ENCODE results near the gene PROC. TPM values are rescaled to one million over a fixed set of nuclear protein-coding genes. Genes with fewer than 3 reads are reported as not detected.
"Not testable (repeated sequence)": the region's sequence is repeated elsewhere in the genome, so short reads cannot be mapped to it uniquely, and the experiment has no call there.

The PROC gene
- total and polyA plus RNA-seq, 5 experiments from 2014 or later = not detected

- not testable (repeated sequence) for H3K36me3 Mint-ChIP-seq, H3K27ac Mint-ChIP-seq, H3K4me3 Mint-ChIP-seq, H3K27me3 Mint-ChIP-seq, H3K9me3 Mint-ChIP-seq, ATAC-seq, DNase-seq
- H3K4me1 Mint-ChIP-seq = peaks cover 0 to 46% (median 4%) of the 10 kb centered on the region in 4 donors
- POLR2A ChIA-PET = interaction anchor here (1.6 kb wide), 1 partner anchor 21 kb away, joined by 4 read pairs; no protein-coding TSS in a partner anchor
Observed at GRCh38 chr2:127409716-127410115, 8.5 kb upstream of the PROC start.

GRCh38 chr2:127410871-127411652 lies 7.2 kb upstream of the PROC start:
- H3K27me3 Mint-ChIP-seq = peaks cover 0 to 1% (median 0%) of the 10 kb centered on the region in 5 donors

DNA sequence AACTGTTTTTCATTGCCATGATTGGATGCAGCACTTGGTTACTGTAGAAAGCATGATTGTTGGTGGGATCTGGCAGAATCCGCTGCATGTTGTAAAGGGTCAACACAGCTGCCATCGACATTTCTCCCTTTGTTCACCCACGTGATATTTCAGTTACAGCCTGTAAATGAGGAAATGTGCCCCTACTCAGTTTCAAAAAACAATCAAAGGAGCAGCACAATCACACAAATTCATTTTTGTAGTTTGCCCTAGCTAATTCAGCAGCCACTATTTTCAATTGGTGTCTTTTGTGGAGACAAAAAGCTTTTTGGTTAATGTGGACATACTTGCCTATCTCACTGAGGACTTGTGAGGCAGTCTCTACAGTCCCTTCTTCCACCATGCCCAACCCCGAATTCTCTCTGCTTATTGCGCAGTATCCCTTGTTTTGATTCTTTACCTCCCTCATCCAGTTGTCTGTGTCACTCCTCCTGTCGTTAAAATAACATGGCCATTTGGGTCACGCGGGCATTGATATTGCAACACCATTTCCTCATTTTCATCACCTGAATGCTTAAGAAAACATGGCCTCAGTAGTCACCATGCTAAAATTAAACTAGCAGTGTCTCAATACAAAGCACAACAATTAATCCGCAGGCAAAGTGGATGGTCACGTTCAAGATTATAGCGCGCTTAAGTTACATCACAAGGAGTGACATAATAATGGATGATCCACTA lies 6.4 kb upstream of the PROC start:
- peaks cover 6 to 53% (median 16%) of the 10 kb centered on the region in 4 donors for H3K4me1 Mint-ChIP-seq
- H3K4me3 Mint-ChIP-seq = peak overlapping the region in 1 of 10 donors; percentile 2
- DNase-seq (no peak), ATAC-seq (no peak)
- peaks cover 0 to 6% (median 0%) of the 10 kb centered on the region in 3 donors for H3K36me3 Mint-ChIP-seq
- H3K9me3 Mint-ChIP-seq = peaks cover 0 to 6% (median 0%) of the 10 kb centered on the region in 9 donors
- POLR2A ChIA-PET = no interaction called here
- peaks cover 0 to 1% (median 0%) of the 10 kb centered on the region in 5 donors for H3K27me3 Mint-ChIP-seq
- peak overlapping the region in 1 of 10 donors; percentile 45 for H3K27ac Mint-ChIP-seq

More at GRCh38 chr2:127410871-127411652, 7.2 kb upstream of the PROC start:
- DNase-seq (no peak), ATAC-seq (no peak)
- POLR2A ChIA-PET = no interaction called here
- peaks cover 0 to 6% (median 0%) of the 10 kb centered on the region in 3 donors for H3K36me3 Mint-ChIP-seq
- peaks cover 0 to 48% (median 9%) of the 10 kb centered on the region in 4 donors for H3K4me1 Mint-ChIP-seq
- peaks cover 0 to 6% (median 0%) of the 10 kb centered on the region in 9 donors for H3K9me3 Mint-ChIP-seq
- peak overlapping the region in 3 of 10 donors; percentile 56 to 77 (median 77) for H3K27ac Mint-ChIP-seq
- H3K4me3 Mint-ChIP-seq = peak overlapping the region in 2 of 10 donors; percentile 59 to 63

DNA sequence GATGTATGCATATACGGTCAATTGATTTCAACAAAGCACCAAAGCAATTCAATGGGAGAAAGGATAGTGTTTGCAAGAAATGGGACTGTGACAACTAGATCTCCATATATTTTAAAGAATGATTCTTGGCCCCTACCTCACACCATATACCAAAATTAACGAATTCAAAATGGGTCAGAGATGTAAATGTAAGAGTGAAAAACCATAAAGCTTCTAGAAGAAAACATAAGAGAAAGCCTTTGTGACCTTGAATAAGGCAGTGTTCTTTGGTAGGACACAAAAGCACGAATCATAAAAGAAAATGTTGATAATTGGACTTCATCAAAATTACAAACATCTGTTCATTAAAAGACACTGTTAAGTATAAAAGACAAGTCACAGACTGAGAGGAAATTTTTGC lies 5.0 kb upstream of the PROC start:
- H3K4me3 Mint-ChIP-seq = no peak overlapping the region
- DNase-seq (no peak), ATAC-seq (no peak)
- POLR2A ChIA-PET = no interaction called here
- H3K27me3 Mint-ChIP-seq = peaks cover 0 to 2% (median 0%) of the 10 kb centered on the region in 5 donors
- peaks cover 11 to 59% (median 19%) of the 10 kb centered on the region in 4 donors for H3K4me1 Mint-ChIP-seq
- H3K9me3 Mint-ChIP-seq = peaks cover 0 to 6% (median 0%) of the 10 kb centered on the region in 9 donors
- peak overlapping the region in 1 of 10 donors; percentile 8 for H3K27ac Mint-ChIP-seq
- peaks cover 0 to 6% (median 0%) of the 10 kb centered on the region in 3 donors for H3K36me3 Mint-ChIP-seq

DNA sequence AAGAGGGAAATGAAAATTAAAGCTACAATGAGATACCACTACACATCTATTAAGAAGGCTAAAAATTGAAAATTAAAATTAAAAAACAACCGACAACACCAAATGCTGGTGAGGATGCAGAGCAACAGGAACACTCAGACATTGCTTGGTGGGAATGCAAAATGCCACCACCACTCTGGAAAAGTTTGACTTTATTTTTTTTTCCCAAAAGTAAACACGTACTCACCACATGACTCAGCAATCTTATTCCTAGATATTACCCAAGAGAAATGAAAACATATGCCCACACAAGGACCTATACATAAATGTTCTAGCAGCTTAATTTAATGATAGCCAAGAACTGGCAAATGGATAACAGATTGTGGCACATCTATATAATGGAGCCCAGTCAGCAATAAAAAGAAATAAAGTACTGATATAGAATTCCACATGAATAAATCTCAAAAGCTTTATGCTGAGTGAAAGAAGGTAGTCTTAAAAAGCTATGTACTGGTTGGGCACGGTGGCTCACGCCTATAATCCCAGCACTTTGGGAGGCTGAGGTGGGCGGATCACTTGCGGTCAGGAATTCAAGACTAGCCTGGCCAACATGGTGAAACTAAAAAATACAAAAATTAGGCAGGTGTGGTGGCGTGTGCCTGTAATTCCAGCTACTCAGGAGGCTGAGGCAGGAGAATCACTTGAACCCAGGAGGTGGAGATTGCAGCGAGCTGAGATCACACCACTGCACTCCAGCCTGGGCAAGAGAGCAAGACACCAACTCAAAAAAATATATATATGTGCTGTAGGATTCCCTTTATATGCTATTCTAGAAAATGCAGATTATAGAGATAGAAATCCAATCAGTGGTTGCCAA lies 4.2 kb upstream of the PROC start:
- POLR2A ChIA-PET = interaction anchor here (1.1 kb wide), 1 partner anchor 27 kb away, joined by 4 read pairs; no protein-coding TSS in a partner anchor
- Mint-ChIP-seq H3K27ac (peak overlapping the region in 2 of 10 donors; percentile 8 to 38), H3K27me3 (peaks cover 0 to 3% (median 0%) of the 10 kb centered on the region in 5 donors), H3K4me3 (peak overlapping the region in 5 of 10 donors; percentile 14 to 58 (median 29)), H3K36me3 (peaks cover 0 to 6% (median 0%) of the 10 kb centered on the region in 3 donors), H3K9me3 (peaks cover 0 to 6% (median 0%) of the 10 kb centered on the region in 9 donors), H3K4me1 (peaks cover 11 to 57% (median 19%) of the 10 kb centered on the region in 4 donors)
- ATAC-seq (no peak), DNase-seq (no peak)

DNA sequence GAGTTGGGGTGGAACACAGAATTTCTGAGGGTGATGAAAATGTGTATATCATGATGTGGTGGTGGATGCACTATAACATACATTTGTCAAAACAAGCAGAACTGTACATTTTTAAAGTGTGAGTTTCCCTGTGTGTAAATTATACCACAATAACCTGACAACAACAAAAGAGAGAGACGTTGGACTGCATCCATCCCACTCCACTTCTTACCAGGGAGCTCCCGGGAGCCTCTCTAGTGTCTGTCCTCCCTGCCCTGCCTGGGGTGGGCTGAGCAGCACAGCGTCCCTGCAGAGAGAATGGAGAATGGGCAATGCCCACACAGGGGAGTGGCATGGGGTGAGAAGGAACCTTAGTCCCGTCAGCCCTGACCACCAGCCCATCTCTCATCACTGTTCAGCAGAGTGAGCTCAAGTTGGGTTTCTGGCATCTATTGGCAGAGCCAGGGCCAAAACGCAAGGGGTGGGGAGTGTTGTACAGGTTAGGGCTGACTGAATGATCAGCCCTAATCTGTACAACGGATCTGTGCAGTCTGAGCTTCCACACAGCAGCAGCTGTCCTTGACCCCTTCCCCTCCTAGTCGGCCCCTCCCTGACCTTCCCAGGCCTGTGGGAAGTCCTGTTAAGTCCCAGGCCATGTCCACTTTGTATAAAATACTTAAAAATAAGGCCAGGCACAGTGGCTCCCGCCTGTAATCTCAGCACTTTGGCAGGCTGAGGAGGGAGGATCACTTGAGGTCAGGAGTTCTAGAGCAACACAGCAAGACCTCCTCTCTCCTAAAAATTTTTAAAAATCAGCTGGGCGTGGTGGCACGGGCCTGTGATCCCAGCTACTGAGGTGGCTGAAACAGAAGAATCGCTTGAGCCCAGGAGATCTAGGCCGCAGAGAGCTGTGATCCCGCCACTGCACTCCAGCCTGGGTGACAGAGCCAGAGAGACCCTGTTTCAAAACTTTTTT lies 3.3 kb upstream of the PROC start:
- DNase-seq = no peak
- peaks cover 0 to 3% (median under 1%) of the 10 kb centered on the region in 5 donors for H3K27me3 Mint-ChIP-seq
- peaks cover 0 to 6% (median 0%) of the 10 kb centered on the region in 3 donors for H3K36me3 Mint-ChIP-seq
- ATAC-seq = no peak
- POLR2A ChIA-PET = interaction anchor here (1.1 to 2.1 kb wide), 3 partner anchors 25 to 28 kb away, joined by 4 to 13 read pairs (median 8); no protein-coding TSS in a partner anchor
- H3K4me1 Mint-ChIP-seq = peaks cover 11 to 57% (median 19%) of the 10 kb centered on the region in 4 donors
- H3K9me3 Mint-ChIP-seq = peaks cover 0 to 6% (median 0%) of the 10 kb centered on the region in 9 donors
- peak overlapping the region in 8 of 10 donors; percentile 14 to 58 (median 40) for H3K4me3 Mint-ChIP-seq
- peak overlapping the region in 3 of 10 donors; percentile 25 to 62 (median 28) for H3K27ac Mint-ChIP-seq

DNA sequence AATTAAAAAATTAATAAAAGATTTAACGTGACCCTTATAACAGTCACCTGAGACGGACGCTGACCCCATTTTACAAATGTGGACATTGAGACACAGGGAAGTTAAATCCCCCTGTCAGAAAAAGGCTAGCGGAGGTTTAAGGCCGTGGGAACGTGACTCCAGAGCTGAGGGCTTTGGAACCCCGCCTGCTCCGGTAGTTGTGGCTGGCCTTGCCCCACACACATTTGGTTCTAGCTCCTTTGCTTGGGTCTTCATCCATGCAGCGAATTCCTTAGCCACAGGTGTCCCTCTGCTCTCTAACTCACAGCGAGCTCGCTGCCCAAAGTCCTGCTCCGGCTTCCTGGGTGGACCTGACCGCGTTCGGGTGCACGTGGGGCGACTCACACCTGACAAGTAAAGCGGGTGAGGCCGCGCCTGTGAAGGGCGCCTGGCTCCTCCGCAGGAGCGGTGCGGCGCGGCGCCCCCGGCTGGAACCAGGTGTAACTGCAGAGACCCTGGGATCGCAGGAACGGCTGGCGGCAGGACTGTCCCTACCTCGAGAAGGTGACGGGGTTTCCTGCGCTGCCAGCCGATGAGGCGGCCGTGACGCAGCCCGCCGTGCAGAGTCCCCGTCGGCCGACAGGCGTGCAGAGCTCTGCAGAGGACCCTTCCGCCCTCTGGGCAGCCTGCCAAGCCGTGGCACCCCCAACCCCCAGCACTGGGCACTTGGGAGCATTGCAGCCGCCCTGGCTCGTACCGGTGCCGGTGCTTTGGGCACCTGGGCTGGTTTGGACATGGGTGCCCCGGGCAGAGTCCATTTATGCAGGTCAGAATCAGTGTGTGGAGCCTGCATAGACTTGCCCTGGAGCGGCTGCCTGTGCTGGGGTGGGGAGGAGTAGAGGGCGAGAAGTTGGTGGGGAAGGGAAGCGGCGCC lies 2.4 kb upstream of the PROC start:
- POLR2A ChIA-PET = interaction anchor here (0.7 to 2.1 kb wide), 5 partner anchors 9 to 51 kb away, joined by 3 to 13 read pairs (median 4); no protein-coding TSS in a partner anchor
- H3K27me3 Mint-ChIP-seq = peaks cover 0 to 10% (median 5%) of the 10 kb centered on the region in 5 donors

DNA sequence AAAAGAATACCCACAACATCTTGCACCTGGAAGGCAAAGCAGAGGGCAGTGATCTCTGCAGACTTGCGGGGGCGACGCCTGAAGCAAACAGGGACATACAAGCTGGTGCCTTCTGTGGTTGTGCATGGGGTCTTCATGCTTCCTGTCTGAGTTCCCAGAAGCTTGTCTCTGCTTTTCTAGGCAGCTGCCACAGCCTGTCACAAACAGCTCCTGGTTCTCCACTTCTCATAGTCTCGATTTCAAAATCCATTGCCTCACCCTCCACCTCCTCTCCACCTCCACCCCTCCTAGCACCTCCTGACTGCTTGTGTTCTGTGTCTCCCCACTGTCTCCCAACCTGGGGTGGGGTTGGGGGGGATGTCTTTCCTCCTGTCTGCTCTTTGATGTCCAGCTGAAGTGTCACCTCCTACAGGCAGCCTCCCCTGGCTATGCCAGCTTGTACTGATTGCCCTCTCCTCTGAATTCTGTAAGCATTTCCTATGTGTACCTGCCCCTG lies 1.7 kb upstream of the PROC start:
- DNase-seq (peak in 1 of 10 donors; percentile 13), ATAC-seq (no peak)
- POLR2A ChIA-PET = interaction anchor here (0.7 to 2.1 kb wide), 4 partner anchors 8 to 51 kb away, joined by 3 to 13 read pairs (median 6); no protein-coding TSS in a partner anchor
- H3K36me3 Mint-ChIP-seq = peaks cover 0 to 6% (median 0%) of the 10 kb centered on the region in 3 donors
- H3K4me3 Mint-ChIP-seq = peak overlapping the region; percentile 79 to 89 (median 84)
- peak overlapping the region; percentile 36 to 89 (median 72) for H3K27ac Mint-ChIP-seq
- H3K27me3 Mint-ChIP-seq = peaks cover 3 to 17% (median 12%) of the 10 kb centered on the region in 5 donors
- H3K9me3 Mint-ChIP-seq = peaks cover 0 to 6% (median 0%) of the 10 kb centered on the region in 9 donors
- peaks cover 11 to 46% (median 18%) of the 10 kb centered on the region in 4 donors for H3K4me1 Mint-ChIP-seq

More for the DNA sequence above, 2.4 kb upstream of the PROC start:
- peaks cover 0 to 6% (median 0%) of the 10 kb centered on the region in 3 donors for H3K36me3 Mint-ChIP-seq
- peaks cover 0 to 6% (median 0%) of the 10 kb centered on the region in 9 donors for H3K9me3 Mint-ChIP-seq
- peak overlapping the region in 9 of 10 donors; percentile 36 to 89 (median 74) for H3K27ac Mint-ChIP-seq
- peaks cover 11 to 53% (median 18%) of the 10 kb centered on the region in 4 donors for H3K4me1 Mint-ChIP-seq
- H3K4me3 Mint-ChIP-seq = peak overlapping the region; percentile 79 to 89 (median 84)
- DNase-seq = peak; percentile 75 to 86 (median 79)
- ATAC-seq = peak; percentile 92

- Mint-ChIP-seq H3K27ac (peak overlapping the region in 3 of 10 donors; percentile 9 to 78 (median 43)), H3K4me3 (peak overlapping the region; percentile 5 to 87 (median 44)), H3K27me3 (peaks cover 4 to 25% (median 19%) of the 10 kb centered on the region in 5 donors), H3K9me3 (peaks cover 0 to 6% (median 0%) of the 10 kb centered on the region in 9 donors), H3K4me1 (peaks cover 11 to 40% (median 20%) of the 10 kb centered on the region in 4 donors), H3K36me3 (peaks cover 0 to 6% (median 0%) of the 10 kb centered on the region in 3 donors)
- POLR2A ChIA-PET = interaction anchor here (0.9 kb wide), 1 partner anchor 10 kb away, joined by 3 read pairs; no protein-coding TSS in a partner anchor
- no peak for DNase-seq
- ATAC-seq = no peak
Observed at GRCh38 chr2:127417406-127417805, 821 bp upstream of the PROC start.

DNA sequence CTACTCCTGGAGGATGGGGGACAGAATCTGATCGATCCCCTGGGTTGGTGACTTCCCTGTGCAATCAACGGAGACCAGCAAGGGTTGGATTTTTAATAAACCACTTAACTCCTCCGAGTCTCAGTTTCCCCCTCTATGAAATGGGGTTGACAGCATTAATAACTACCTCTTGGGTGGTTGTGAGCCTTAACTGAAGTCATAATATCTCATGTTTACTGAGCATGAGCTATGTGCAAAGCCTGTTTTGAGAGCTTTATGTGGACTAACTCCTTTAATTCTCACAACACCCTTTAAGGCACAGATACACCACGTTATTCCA lies 844 bp downstream of the PROC start:
- POLR2A ChIA-PET = no interaction called here
- H3K36me3 Mint-ChIP-seq = no peaks in the 10 kb centered on the region
- DNase-seq = no peak
- no peak overlapping the region for H3K27ac Mint-ChIP-seq
- no peaks in the 10 kb centered on the region for H3K9me3 Mint-ChIP-seq
- H3K4me3 Mint-ChIP-seq = no peak overlapping the region
- no peak for ATAC-seq
- peaks cover 12 to 35% (median 30%) of the 10 kb centered on the region in 4 donors for H3K4me1 Mint-ChIP-seq
- peaks cover 7 to 38% (median 26%) of the 10 kb centered on the region in 5 donors for H3K27me3 Mint-ChIP-seq
